Erythroblast (primary cell): ENCODE measurements around the gene BICC1.

Source experiments
- DNase-seq, 2 experiments: peaks; one replicate each; lab custom pipeline; 2025; lab: John Stamatoyannopoulos, UW
- GATA1 ChIP-seq: IDR thresholded peaks from 2 replicates; pipeline ENCODE4 v1.6.1; 2011; ENCODE audit warnings: low read depth, mild to moderate bottlenecking, control low read depth, low read length, moderate library complexity
- POLR2A ChIP-seq: IDR thresholded peaks from 2 replicates; pipeline ENCODE4 v1.6.1; 2011; ENCODE audit warnings: mild to moderate bottlenecking, low read length

BICC1 gene

GRCh38 chr10:58567652-58568051, 55.0 kb downstream of the BICC1 start:
- TF ChIP-seq GATA1 = no peak
- no peak for TF ChIP-seq POLR2A
- DNase-seq = no peak

GRCh38 chr10:58568428-58568935, 55.8 kb downstream of the BICC1 start:
- DNase-seq = no peak
- TF ChIP-seq GATA1 = no peak
- TF ChIP-seq POLR2A = no peak

GRCh38 chr10:58570307-58570723, 57.6 kb downstream of the BICC1 start:
- DNase-seq = no peak
- TF ChIP-seq GATA1 (no peak), POLR2A (no peak)

DNA sequence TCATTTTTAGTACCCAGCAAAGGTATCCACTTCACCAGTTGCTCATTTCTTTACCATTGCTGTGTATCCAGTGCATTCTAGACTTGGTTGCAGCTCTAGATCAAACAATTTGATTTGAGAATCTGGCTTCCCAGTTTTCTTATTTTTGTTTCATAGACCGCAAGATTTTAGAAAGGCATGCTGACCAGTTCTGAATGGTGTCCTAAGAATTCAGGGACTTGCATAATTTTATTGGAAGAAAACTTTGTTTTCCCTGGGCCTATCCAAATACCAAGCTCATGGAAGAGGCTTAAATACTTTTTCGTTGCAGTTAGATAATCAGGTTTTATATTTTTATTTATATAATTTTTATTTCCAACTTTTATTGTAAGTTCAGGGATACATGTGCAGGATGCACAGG, 58.3 kb downstream of the BICC1 start:
- no peak for DNase-seq
- no peak for TF ChIP-seq POLR2A
- no peak for TF ChIP-seq GATA1

- TF ChIP-seq POLR2A (no peak), GATA1 (no peak)
- no peak for DNase-seq
Measured at GRCh38 chr10:58573144-58573543, 60.5 kb downstream of the BICC1 start.

- no peak for DNase-seq
- TF ChIP-seq GATA1 (no peak), POLR2A (no peak)
Measured at GRCh38 chr10:58574058-58574457, 61.4 kb downstream of the BICC1 start.

GRCh38 chr10:58575491-58575890, 62.8 kb downstream of the BICC1 start:
- no peak for DNase-seq
- no peak for TF ChIP-seq GATA1
- no peak for TF ChIP-seq POLR2A

DNA sequence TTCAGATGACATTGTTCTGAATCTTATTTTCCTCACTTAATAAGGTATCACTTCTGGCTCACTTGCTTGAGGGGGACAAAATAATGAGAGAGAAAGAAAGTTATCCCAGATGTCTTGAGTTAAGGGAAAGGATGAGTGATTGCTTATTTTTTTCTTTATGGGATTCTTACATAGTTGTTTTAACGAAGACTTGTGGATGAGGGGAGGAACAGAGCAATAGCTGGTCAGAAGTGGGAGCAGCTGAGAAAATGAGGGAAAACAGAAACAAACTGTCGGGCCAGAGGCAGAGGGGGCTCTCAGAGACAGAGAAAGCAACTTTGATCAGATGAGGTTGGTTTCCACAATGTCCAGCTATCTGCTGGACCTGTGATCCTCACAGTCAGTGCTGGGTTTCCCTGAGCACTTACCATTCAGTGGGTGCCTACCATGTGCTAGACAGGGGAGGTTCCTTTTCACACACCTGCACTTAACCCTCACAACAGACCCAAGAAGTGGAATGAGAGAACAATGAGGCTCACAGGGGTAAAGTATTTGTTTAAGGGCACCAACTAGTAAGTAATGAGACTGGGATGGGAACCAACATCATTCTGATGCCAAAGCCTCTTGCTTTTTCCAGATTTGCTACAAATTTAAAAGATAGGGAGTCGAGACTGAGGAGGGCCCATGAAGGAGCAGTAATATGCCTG, 64.2 kb downstream of the BICC1 start:
- no peak for DNase-seq
- TF ChIP-seq GATA1 (no peak), POLR2A (no peak)

DNA sequence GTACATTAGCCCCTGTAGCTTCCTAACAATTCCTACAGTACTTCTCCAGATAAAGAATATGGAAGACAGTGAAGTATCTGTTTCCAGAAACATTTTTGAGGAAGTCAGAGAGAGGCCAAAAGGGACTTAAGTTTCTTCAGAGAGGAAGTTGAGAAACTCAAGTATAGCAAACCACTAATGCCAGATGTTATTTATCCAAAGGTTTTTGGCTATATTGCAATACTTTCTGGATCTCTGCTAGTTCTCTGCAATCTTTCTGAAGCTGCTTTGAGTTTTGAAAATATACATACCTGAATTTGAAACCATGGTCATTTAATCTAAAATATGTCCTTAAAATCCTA, 64.7 kb downstream of the BICC1 start:
- TF ChIP-seq POLR2A (no peak), GATA1 (no peak)
- no peak for DNase-seq

- no peak for DNase-seq
- TF ChIP-seq POLR2A = no peak
- TF ChIP-seq GATA1 = no peak
Measured at GRCh38 chr10:58578366-58578765, 65.7 kb downstream of the BICC1 start.

- no peak for DNase-seq
- TF ChIP-seq POLR2A (no peak), GATA1 (no peak)
Measured at GRCh38 chr10:58579011-58579655, 66.5 kb downstream of the BICC1 start.

GRCh38 chr10:58582045-58582444, 69.4 kb downstream of the BICC1 start:
- TF ChIP-seq GATA1 = no peak
- no peak for TF ChIP-seq POLR2A
- no peak for DNase-seq

DNA sequence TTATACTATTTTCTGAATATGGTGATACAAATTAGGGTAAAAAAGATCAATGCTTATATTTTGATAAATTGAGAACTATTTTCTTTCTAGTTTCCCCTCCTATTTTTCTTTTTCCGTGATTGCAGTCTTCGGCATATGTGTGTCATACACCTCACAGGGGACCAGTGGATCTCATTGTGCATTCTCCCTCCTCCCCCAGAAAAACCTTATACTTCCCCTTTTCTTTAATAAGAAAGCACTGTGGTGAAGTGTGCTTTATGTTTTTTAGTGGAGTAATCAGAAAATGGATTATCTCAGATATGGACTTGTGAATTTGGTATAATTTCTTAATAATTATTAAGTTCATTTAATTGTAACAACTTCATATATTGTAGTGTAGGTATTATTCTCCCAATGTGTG, 72.8 kb downstream of the BICC1 start:
- TF ChIP-seq POLR2A = no peak
- no peak for TF ChIP-seq GATA1

More for the DNA sequence above, 72.8 kb downstream of the BICC1 start:
- DNase-seq = no peak
